Stimulated activated CD8-positive, alpha-beta memory T cell treated with anti-CD3 and anti-CD28 coated beads, Interleukin-15, amount 100 ng/mL, for 24 hours (primary cell): ENCODE measurements around the gene EYA2.
A peak's percentile ranks its signal among the peaks of the same experiment; 100 is the strongest.
"Not testable (repeated sequence)": the region's sequence is repeated elsewhere in the genome, so short reads cannot be mapped to it uniquely, and the experiment has no call there.

Experiments
- DNase-seq: peaks from one replicate; pipeline ENCODE4 v3.0.0-alpha.2; 2020; ENCODE audit warnings: low read depth

EYA2 gene

DNA sequence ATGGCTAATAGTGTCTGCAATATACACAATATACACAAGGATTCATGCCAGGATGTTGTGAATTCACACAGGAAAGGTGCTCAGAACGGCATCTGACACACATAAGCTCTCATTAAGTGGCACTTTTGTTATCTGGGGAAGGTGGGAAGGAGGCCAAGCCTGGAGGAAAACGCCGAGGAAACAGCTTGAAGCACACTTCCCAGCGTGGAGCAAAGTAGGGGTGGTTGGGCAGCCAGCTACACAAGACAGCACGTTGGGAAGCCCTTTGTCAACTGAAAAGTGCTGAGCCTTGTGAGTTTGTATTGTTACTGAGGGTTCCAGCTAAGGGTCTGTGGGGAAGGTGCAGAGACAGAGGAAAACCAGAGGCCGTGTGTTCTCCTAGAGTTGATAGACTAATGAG is 280.9 kb downstream of the EYA2 start:
- no peak for DNase-seq

DNA sequence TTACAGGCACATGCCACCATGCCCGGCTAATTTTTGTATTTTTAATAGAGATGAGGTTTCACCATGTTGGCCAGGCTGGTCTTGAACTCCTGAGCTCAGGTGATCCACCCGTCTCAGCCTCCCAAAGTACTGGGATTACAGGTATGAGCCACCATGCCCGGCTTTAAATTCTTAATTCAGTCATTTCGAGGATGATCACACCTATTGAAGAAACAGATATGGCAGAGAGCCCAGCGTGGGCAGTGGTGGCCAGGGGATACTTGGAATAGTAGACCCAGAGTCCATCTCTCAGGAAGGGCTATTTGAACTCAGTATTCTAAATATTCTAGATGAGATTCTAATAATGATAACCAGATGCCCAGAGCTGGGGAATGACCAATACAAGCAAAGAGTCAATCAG is 281.6 kb downstream of the EYA2 start:
- not testable (repeated sequence) for DNase-seq

DNA sequence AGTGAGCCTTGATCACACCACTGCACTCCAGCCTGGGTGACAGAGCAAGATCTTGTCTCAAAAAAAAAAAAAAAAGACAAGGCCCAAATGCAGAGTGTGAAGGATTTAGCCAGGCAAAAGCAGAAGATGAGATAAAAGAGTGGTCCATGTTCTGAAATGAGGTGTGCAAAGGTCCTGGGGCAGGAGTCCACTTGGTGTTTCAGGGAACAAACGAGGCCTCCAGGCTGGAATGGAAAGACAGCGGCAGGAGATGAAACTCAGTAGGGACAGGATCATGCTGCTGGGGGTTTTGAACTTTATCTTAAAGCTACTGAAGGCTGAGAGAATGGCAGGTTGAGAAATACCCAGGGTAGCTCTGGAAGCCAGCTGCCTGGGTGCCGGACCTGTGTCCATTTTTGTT is 283.6 kb downstream of the EYA2 start:
- no peak for DNase-seq

DNA sequence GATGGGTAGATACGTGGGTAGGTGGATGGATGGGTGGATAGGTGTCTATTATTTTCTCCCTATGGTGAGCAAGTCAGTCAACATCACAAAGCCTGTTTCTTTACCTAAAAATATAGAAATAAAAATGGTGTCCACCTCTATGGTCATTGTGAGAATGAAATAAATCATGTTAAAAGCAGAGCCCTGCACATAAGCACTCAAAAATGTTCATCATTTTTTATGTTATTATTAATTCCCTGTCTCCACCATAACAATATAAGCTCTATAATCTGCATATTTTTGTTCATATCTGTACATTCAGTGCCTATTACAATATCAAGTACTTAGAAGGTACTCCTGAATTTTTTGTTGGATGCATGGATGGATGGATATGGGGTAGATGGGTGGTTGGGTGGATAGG is 284.2 kb downstream of the EYA2 start:
- DNase-seq = no peak

DNA sequence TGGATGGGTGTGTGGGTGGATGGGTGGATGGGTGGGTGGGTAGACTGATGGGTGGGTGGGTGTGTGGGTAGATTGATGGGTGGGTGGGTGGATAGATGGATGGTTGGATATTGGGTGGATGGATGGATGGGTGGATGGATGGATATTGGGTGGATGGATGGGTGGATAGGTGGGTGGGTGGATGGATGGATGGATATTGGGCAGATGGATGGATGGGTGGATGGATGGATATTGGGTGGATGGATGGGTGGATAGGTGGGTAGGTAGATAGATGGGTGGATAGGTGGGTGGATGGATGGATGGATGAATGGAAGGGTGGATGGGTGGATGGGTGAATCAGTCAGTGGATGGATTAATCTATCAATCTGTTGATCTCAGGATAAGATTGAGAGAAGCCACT is 284.6 kb downstream of the EYA2 start:
- DNase-seq = no peak

DNA sequence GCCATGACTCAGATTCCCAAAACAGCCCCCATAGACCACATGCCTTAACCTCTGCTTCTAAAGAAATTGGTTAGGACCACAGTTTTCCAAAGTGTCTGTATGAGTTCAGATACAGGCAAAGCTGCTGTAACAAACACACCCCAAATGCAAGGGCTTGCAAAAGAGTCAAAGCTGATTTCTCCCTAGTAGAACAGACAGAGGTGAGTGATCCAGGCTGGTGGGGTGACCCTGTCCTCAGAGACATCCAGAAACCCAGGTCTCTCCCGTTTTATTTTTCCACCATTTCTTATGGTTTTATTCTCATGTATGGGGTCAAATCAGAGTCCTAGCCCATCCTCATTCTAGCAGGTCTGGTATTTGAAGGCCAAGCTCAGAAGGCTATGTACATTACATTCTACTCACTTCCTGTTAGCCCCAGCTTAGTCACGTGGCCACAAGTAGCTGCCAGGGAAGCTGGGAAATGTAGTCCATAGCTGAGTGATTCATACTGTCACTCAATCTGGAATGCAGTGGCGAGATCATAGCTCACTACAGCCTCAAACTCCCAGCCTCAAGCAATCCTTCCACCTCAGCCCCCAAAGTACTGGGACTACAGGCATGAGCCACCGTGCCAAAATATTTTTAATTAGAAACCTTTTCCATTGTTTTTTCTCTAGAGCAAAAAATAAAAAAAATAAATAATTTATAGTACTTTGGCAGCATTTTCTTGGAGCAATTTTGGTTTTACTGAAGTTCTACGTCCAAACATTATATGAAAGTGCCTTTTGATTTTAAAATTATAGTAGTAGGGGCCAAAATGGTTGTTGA is 286.6 kb downstream of the EYA2 start:
- DNase-seq = no peak

DNA sequence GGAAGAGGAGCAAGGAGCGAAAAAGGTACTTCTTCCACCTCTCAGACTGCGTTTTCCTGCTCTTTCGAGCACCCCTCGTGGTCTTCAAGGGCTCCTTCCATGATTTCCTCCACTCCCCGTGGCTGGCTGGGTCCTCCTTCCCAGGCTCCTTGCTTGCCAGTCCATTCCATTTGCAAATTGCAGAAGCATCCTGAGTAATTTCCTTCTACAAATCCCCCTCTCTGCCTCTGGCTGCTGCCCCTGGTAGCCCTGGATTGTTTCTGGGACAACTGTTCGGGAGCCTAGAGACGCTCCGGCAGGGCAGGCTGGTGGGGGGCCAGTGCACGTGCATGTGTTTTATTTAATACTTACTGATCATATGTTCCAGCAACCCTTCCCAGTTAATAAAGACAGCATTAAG is 288.7 kb downstream of the EYA2 start:
- no peak for DNase-seq

DNA sequence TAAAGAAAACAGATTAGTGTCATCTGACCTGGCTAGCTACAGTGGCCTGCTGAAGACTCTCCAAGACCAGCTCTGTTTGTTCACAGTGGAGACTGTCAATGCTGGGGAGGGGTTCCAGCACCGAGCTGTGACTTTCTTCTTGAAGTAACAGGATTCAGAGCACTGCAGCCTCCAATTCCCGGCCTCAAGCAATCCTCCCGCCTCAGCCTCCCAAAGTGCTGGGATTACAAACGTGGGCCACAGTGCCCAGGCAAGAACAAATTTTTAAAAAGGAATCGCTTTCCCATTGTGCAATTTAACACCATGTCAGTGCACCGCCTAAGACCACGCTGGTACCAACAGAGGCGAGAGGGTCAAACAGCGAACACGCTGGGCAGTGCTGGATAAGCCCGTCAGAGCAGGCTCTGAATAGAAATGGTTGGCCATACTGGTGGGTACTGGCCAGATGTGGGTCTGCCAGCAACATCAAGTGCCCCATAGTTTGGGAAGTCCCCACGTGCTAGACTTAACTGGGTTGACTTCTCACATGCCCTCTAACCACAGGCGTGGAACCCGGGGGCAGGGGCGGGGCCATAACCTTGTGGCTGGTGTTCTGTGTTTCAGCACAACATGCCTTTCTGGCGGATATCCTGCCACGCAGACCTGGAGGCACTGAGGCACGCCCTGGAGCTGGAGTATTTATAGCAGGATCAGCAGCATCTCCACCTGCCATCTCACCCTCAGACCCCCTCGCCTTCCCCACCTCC is 293.0 kb downstream of the EYA2 start:
- no peak for DNase-seq

DNA sequence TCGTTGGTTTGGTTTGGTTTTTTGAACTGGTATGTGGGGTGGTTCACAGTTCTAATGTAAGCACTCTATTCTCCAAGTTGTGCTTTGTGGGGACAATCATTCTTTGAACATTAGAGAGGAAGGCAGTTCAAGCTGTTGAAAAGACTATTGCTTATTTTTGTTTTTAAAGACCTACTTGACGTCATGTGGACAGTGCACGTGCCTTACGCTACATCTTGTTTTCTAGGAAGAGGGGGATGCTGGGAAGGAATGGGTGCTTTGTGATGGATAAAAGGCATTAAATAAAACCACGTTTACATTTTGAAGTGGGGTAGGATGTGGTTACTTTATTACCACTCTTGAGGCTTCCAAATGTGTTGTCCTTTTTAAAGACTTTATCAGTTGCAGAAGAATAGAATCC is 293.9 kb downstream of the EYA2 start:
- DNase-seq = no peak

DNA sequence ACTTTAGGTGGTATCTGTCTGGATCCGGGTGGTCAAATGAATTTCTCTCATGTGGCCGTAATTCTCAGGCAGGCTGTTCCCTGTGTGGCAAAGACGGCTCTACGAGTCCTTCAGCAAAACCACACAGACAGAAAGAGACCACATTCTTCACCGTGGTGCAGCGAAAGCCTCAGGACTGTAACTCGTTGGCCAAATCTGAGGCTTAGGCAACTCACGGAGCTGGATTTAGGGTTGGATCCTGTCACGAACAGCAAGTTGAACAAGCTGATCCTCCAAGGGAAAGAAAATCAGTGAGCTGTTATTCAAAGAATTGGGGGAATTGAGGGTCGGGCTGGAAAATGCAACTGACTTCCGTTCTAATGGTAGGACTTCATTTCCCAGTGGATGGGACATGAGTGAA is 294.4 kb downstream of the EYA2 start:
- no peak for DNase-seq

DNA sequence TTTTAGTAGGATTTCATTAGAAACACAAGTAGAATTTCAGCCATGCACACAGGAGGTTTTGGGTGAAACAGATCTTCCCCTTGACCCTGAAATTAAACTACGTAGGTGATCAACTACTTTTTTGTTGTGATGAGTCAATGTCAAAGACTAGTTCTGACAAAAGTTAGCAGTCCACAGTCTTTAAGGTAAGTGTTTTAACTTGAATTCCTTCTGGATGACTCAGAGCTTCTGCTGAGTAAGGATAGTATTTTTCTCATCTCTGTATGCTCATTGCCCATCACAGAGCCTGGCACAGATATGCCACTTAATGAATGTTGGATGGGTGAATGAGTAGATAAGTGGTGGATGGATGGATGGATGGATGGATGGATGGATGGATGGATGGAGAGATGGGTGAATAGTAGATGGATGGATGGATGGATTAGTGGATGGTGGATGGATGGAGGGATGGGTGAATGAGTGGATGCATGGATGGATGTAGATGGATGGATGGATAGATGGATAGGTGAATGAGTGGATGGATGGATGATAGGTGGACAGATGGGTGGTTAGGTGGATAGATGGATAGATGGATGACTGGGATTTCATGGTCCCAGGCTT is 296.5 kb downstream of the EYA2 start:
- no peak for DNase-seq

DNA sequence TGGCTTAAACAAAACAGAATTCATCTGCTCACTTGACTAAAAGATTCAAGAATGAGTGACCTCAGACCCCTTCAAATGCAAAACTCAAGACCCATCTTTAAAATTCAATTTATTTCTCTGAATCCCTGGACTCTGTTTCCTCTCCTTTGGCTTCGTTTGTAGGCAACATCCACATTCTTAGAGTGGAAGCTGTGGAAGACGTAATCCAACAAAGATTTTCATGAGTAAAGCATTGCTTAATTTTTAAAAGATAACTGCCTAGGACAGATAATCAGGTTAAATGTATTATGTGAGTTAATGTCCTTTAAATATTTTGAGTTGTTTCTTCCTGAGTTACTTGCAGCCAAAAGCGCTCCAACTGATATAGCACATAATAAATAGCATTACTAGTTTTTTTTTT is 297.3 kb downstream of the EYA2 start:
- DNase-seq = no peak

DNA sequence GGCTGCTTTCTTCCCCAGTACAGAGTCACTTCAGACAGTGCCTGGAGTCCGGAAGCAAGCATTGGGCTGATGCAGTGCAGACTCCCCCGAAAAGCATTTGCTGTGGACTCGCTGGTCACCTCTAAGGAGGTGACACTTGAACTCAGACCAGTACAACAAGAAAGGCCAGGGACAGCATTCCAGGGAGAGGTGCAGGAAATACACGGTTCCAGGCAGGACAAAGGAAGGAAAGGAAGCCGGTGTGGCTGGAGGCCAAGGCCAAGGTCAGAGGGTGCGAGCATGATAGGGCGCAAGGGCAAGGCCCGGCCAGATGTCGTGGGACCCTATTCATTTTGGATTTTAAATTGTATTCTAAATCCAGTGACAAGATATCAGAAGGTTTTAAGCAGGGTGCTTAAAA is 300.9 kb downstream of the EYA2 start:
- no peak for DNase-seq

DNA sequence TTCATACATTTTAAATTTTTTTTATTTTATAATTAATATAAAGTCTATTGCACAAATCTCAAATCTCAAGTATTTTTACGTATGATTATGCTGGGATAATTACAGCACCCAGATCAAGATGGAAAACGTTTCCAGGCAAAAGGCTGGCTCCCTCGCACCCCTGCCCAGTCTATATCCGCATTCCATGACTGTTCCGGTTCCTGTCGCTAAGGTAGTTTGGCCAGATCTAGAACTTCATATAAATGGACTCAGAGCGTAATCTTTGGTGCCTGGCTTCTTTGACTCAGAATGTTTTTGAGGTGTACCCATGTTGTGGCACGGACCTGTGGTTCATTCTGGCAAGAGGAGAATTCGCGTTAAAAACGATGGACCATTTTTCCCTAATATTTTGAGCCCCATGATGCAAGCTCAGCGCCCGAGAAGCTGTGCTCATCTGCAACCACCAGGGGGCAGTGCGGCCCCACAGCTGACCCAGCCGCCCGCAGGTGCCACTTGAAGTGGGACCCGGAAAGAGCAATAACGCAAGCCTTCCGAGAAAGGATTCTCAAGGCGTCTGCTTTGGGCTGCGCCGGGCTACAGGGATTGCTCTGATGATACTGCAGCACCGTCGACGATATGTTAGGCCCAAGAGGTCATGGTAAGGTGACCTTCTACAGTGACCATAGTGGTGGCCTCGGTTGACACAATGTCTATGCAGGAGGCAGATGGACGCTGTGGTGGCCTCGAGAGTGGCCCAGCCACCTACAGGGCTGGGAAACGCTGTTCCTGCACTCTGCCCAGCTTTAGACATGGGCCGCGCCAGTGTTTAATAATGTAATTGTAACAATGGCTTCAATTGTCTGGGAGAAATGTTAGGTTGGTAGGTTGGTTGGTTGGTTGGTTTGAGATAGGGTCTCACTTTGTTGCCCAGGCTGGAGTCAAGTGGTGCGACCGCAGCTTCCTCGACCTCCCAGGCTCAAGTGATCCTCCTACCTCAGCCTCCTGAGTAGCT is 301.7 kb downstream of the EYA2 start:
- peak; percentile 72 for DNase-seq

DNA sequence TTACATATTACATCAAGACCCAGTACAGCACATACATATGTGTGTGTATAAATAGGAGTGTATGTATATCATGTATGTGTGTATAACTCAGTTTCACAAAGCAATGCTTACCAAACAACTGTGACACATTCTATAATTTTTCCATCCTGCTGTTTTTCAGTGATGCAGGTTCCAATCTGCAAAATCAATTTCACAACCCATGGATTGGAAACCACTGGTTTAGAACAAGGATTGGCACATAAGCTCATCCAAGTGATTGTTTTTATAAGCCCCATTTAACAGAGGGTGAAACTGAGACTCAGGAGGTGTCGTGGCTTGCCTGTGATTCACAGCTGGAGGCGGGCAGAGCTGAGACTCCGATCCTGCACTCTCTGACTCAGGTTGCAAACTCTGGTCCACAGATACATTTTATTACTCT is 303.6 kb downstream of the EYA2 start:
- no peak for DNase-seq

DNA sequence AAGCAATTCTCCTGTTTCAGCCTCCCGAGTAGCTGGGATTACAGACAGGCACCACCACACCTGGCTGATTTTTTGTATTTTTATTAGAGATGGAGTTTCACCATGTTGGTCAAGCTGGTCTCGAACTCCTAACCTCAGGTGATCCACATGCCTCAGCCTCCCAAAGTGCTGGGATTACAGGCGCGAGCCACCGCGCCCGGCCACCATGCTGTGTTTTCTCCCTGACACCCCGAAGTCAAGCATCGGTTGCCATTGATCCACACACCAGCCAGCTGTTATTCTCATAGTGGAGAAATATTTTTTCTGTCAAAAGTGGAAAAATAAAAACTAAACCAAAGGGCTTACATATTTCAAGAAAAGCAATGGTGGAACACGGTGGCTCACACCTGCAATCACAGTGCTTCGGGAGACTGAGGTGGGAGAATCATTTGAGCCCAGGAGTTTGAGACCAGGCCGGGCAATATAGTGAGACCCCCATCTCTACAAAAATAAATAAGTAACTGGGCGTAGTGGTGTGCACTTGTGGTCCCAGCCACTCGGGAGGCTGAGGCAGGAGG is 304.4 kb downstream of the EYA2 start:
- DNase-seq = no peak

DNA sequence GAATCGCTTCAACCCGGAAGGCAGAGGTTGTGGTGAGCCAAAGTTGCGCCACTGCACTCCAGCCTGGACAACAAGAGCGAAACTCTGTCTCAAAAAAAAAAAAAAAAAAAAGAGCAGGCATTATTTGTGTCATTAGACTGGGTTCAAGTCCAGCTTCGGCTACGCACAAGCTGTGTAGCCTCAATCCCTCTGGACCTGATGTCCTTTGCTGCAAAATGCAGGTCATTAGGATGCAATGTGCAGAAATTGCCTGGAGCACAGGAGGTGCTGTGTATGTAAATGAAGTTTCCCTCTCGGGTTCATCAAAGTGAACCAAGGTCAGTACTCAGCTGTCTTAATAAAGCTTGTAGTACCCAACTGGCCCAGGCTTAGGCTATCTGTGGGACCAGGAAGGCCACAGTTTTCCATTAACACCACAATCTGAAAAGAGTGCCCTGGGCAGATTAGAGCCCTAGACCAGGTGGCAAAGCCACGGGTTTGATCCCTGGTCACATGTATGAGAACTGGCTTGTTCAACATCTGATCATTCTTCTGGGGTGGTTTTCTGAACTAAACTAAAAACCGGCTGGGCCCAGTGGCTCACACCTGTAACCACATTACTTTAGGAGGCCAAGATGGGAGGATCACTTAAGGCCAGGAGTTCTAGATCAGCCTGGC is 306.6 kb downstream of the EYA2 start:
- DNase-seq = no peak

DNA sequence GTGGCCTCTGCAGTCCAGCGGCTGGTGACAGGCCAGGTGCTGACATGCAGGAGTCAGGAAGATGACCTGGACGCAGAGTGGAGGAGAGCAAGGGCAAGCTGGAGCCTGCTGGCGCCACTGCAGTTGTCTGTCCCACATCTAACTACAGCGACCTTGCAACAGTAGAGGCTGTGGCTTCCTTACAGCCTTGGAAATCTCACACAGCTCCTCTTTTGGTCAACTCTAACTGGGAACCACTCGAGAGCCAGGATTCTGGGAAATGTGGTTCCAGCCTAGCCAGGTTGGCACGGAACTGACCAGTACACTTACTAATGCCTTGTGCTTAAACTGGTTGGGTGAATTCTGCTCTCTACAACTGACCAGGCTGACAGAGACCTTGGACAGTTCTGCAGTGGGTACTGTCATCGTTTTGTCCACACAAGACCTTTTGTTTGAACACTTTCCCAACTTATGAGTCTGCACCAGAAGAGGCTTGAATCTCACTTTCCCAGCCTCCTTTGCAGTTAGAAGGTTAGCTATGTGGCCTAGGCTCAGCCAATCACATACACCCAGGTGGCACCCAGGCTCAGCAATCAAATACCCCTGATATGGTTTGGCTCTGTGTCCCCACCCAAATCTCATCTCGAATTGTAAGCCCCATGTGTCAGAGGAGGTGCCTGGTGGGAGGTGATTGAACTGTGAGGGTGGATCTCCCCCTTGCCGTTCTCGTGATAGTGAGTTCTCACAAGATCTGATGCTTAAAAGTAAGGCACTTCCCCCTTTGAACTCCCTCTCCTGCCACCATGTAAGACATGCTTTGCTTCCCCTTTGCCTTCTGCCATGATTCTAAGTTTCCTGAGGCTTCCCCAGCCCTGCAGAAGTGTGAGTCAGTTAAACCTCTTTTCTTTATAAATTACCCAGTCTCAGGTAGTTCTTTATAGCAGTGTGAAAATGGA is 308.4 kb downstream of the EYA2 start:
- DNase-seq = no peak

DNA sequence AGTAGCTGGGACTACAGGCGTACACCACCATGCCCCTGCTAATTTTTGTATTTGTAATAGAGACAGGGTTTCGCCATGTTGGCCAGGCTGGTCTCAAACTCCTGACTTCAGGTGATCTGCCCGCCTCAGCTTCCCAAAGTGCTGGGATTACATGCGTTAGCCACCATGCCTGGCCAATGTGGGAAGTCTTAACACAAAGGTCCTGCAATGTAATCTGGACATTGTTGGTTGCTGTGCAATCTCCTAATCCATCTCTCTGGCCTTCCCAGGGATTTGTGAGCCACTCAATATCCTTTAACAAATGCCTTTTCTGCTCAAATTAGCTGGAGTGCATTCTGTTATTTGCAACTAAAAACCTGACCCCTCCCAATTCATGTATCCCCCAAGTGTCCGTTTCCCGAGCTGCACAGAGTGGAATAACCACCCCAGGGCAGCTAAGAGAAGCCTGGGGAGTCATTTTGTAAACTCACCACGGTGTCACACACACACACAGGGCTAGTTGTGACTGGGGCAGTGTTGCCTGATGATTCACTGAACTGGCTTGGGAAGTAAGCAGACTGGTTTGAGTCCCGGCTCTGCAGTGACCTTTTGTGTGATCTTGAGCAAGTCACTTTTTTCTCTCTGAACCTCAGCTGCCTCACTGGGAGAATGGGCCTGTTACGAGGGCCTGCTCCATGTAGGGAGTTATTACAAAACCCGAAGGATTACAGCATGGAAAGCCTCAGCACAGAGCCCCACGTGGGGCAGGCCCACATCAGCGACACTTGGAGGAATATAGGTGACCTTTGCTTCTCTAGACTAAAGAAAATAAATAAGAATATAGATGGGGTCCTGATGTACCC is 309.6 kb downstream of the EYA2 start:
- DNase-seq = no peak
